Measurements from ENCODE around the gene NME3.

The NME3 gene

GRCh38 chr16:1724491-1724890 is 46.9 kb downstream of the NME3 start:
- no peak for DNase-seq (ENCODE audit: low read depth)

GRCh38 chr16:1723450-1724147 is 47.7 kb downstream of the NME3 start:
- peak; percentile 17 for DNase-seq (ENCODE audit: low read depth)

GRCh38 chr16:1721372-1721771 is 50.0 kb downstream of the NME3 start:
- no peak for DNase-seq (ENCODE audit: low read depth)
